ENCODE measurements around the gene NPHP4.

Gene NPHP4

DNA sequence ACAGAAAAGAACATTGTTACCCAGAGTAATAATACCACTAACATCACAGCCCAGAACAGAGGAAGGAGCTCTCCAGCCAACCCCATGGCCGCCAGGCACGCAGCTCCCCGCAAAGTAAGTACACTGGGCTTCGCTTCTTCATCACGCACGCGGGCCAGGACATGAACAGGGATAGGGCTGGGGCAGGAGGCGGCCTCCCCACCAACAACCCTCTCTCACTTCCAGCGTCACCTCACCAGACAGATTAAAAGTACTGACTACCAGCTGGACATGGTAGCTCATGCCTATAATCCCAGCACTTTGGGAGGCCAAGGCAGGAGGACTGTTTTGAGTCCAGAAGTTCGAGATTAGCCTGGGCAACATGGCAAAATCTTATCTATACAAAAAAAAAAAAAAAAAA, 78.3 kb downstream of the NPHP4 start:
- TF ChIP-seq, protein P1, sequence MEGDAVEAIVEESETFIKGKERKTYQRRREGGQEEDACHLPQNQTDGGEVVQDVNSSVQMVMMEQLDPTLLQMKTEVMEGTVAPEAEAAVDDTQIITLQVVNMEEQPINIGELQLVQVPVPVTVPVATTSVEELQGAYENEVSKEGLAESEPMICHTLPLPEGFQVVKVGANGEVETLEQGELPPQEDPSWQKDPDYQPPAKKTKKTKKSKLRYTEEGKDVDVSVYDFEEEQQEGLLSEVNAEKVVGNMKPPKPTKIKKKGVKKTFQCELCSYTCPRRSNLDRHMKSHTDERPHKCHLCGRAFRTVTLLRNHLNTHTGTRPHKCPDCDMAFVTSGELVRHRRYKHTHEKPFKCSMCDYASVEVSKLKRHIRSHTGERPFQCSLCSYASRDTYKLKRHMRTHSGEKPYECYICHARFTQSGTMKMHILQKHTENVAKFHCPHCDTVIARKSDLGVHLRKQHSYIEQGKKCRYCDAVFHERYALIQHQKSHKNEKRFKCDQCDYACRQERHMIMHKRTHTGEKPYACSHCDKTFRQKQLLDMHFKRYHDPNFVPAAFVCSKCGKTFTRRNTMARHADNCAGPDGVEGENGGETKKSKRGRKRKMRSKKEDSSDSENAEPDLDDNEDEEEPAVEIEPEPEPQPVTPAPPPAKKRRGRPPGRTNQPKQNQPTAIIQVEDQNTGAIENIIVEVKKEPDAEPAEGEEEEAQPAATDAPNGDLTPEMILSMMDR (IDR thresholded peaks at IDR 0.05; ENCODE audit: borderline replicate concordance, insufficient read depth, low read depth, low read length), result no peak
- no peak overlapping the region for H3K4me3 ChIP-seq (ENCODE audit: low read depth, low read length)

DNA sequence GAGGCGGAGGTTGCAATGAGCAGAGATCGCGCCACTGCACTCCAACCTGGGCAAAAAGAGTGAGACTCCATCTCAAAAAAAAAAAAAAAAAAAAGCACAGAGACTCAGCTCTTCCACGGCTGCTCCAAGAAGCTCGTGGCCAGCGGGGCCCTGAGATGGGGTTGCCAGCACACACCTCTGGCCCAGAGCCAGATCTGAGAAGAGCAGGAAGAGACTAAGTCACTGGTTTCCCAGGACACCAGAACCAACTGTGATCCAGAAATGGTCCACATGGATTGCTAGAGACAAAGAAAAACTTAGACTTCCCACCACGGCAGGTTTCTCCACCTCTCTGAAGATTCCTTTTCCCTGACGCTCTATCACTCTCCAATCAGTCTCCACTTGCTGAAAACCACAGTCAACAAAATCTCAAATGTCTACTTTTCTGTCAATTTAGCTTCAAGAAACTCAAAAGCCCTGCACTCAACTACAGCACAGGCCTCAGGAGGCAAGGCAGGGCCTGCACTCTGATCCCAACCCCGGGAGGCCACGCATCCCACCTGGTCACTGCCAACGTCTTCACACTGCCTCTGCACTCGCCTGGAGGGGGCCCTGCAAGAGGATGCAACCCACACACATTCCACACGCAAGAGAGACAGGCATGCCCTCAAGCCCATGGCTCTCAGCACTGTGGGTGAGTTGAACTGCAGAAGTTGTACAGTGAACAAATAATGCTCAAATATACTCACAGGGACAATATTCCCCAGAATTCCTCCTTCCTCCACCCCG, 79.0 kb downstream of the NPHP4 start:
- TF ChIP-seq, protein P1 (IDR thresholded peaks at IDR 0.05; ENCODE audit: borderline replicate concordance, insufficient read depth, low read depth, low read length), result no peak
- no peak overlapping the region for H3K4me3 ChIP-seq (ENCODE audit: low read depth, low read length)

DNA sequence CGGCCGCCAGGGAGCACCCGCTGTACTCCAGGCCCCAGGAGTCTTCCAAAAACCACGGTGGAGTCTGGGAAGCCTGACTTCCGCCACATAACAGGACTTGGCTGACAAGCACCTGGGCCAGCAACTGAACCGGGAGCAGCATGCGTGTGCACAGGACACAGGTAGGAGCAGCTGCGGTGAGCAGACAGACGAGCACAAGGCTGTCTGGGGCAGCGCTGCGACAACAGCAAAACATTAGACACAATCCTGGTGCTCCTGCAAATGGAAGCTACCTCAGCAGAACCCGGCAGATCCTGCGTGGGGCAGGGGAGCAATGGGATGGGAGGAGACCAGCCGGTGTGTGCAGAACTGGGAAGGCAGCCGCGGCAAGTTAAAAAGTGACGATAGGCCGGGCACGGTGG, 80.4 kb downstream of the NPHP4 start:
- TF ChIP-seq, protein P1 (IDR thresholded peaks at IDR 0.05; ENCODE audit: borderline replicate concordance, insufficient read depth, low read depth, low read length), result no peak
- no peak overlapping the region for H3K4me3 ChIP-seq (ENCODE audit: low read depth, low read length)

DNA sequence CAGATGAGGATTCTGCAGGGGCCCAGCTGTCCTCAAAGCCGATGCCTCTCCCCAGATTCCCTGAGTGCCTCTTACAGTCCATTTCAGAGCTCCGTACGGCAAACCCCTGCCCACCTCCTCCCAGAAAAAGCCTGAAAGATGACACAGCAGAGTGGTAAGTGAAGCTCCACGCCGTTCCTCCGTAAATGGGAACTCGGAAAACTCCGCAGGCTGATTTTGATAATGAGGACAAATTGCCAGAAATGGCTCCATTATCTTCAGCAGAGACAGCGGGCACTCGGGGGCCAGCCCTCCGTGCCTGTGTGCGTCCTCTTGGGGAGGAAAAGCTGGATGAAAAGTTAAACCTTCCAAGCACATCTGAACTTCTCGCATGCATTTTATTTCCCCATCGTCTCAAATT, 81.1 kb downstream of the NPHP4 start:
- H3K4me3 ChIP-seq (ENCODE audit: low read depth, low read length), result no peak overlapping the region
- TF ChIP-seq, protein P1 (IDR thresholded peaks at IDR 0.05; ENCODE audit: borderline replicate concordance, insufficient read depth, low read depth, low read length), result no peak

DNA sequence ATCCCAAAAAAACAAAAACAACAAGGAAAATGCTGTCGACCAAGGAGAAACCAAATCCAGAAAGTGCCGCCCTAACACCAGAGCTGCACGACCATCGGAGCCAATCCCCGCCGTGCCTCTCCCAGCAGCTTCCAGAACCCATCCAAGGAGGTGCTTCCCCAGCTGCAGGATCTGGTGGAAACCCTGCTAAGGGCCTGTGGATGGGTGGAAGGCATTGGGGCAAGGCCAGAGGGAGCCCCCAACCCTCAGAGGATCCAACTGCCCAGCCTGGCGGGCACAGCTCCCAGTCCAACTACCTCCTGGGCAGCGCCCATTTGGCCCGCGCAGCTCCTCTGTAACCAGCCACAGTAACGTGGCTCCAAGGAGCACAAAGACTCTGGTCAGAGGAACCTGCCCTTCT, 81.6 kb downstream of the NPHP4 start:
- TF ChIP-seq, protein P1 (IDR thresholded peaks at IDR 0.05; ENCODE audit: borderline replicate concordance, insufficient read depth, low read depth, low read length), result no peak
- H3K4me3 ChIP-seq (ENCODE audit: low read depth, low read length), result no peak overlapping the region

DNA sequence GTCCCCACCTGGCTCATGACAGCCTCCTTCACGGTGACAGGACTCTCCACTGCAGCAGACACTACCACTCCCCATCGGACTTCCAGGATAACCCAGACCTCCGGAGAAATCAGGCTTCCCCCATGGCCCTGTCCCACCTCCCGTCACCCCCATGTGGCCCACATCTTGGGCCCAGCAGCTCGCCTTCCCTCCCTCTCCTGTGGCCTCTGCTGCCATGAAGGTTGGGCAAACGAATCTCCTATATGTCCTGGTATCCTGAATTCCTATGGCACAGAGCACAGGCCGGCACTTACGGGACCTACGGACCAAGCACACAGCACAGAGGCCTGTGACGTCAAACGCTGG, 82.0 kb downstream of the NPHP4 start:
- TF ChIP-seq, protein P1 (IDR thresholded peaks at IDR 0.05; ENCODE audit: borderline replicate concordance, insufficient read depth, low read depth, low read length), result no peak
- no peak overlapping the region for H3K4me3 ChIP-seq (ENCODE audit: low read depth, low read length)

DNA sequence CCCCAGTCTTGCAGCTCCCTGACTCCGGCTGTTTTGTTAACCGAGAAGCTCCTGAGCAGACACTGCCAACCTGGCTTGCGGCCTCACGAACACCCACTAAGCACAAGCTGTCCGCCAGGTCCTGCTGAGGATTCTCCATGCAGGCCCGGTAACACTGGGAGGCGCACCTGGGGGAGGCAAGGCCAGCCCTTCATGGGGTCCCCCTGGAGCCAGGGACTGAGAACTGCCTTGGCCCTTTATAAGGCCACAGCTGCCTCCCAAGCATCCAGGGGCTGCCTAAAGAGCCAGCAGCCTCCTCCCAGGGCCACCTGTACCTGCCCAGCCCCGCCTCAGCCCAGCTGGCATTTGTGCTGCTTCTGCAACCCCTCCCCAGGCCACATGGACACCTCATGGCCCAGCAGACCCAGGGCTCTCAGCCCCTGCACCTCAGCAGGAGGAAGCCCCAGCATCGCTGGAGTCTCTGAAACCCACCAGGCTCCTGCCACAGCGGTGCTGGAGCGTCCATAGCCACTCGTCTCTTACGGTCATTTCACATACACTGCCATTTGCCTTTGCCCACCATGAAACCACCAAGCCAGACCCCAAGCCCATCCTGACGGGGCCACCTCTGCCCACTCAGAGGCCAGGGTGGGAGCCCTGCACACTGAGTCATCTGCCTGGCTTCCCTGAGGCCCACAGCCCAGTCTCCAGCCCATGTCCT, 82.5 kb downstream of the NPHP4 start:
- no peak overlapping the region for H3K4me3 ChIP-seq (ENCODE audit: low read depth, low read length)

More for the DNA sequence above, 82.5 kb downstream of the NPHP4 start:
- TF ChIP-seq, protein P1 (IDR thresholded peaks at IDR 0.05; ENCODE audit: borderline replicate concordance, insufficient read depth, low read depth, low read length), result no peak

All from GM12875 (cell line).